Neuronal stem cell (in vitro differentiated cells): ENCODE measurements around the gene SERPINI1.
A peak's percentile ranks its signal among the peaks of the same experiment; 100 is the strongest.

Source experiments
- DNase-seq: peaks from one replicate; pipeline ENCODE4 v3.0.0-alpha.2; 2013; ENCODE audit warnings: low spot score
- H2AFZ ChIP-seq: one replicate; pipeline ENCODE4 v1.6.1; 2013; ENCODE audit warnings: mild to moderate bottlenecking, low read length, inconsistent platforms
- H2AK5ac ChIP-seq: 2 replicates; pipeline ENCODE4 v1.6.1; 2013; ENCODE audit warnings: low read depth, mild to moderate bottlenecking, inconsistent platforms, low read length, moderate library complexity, mixed read lengths
- H2BK120ac ChIP-seq: 2 replicates; pipeline ENCODE4 v1.6.1; 2013; ENCODE audit warnings: low read depth, mild to moderate bottlenecking, inconsistent platforms, low read length, moderate library complexity, mixed read lengths
- H2BK12ac ChIP-seq: one replicate; pipeline ENCODE4 v1.6.1; 2013; ENCODE audit warnings: low read length, inconsistent platforms
- H2BK15ac ChIP-seq: 2 replicates; pipeline ENCODE4 v1.6.1; 2013; ENCODE audit warnings: mild to moderate bottlenecking, low read length, inconsistent platforms, mixed read lengths
- H2BK5ac ChIP-seq: one replicate; pipeline ENCODE4 v1.6.1; 2013; ENCODE audit warnings: inconsistent platforms, mild to moderate bottlenecking, low read length, moderate library complexity
- H3K14ac ChIP-seq: one replicate; pipeline ENCODE4 v1.6.1; 2013; ENCODE audit warnings: low read length, inconsistent platforms
- H3K18ac ChIP-seq: 2 replicates; pipeline ENCODE4 v1.6.1; 2013; ENCODE audit warnings: low read length, inconsistent platforms
- H3K23ac ChIP-seq: 2 replicates; pipeline ENCODE4 v1.6.1; 2013; ENCODE audit warnings: low read depth, mild to moderate bottlenecking, mixed read lengths, low read length, inconsistent platforms; ENCODE audit not compliant: poor library complexity
- H3K27ac ChIP-seq: replicated peaks from 3 replicates; pipeline ENCODE4 v1.5.1; 2013; ENCODE audit warnings: low read length, inconsistent platforms
- H3K27me3 ChIP-seq, 3 experiments: 2 replicates each; pipeline ENCODE4 v1.6.1; 2013; ENCODE audit warnings: low read length in 3 of 3, mild to moderate bottlenecking in 2 of 3, inconsistent platforms in 1 of 3, low read depth in 1 of 3, mixed read lengths in 1 of 3, moderate library complexity in 1 of 3; ENCODE audit not compliant: control insufficient read depth in 3 of 3, insufficient read depth in 3 of 3
- H3K36me3 ChIP-seq, 2 donors: replicated peaks in 1 of 2; 2 replicates each; pipeline ENCODE4 v1.6.1; 2013; ENCODE audit warnings: low read length in 2 of 2; ENCODE audit not compliant: control insufficient read depth in 2 of 2, insufficient read depth in 2 of 2
- H3K4ac ChIP-seq: 2 replicates; pipeline ENCODE4 v1.6.1; 2013; ENCODE audit warnings: inconsistent platforms, mild to moderate bottlenecking, low read length, moderate library complexity
- H3K4me1 ChIP-seq, 2 donors: 1 replicate in 1 of 2; 2 replicates in 1 of 2; pipeline ENCODE4 v1.6.1; 2013; ENCODE audit warnings: low read length in 2 of 2, low read depth in 1 of 2; ENCODE audit not compliant: control insufficient read depth in 2 of 2, insufficient read depth in 1 of 2
- H3K4me2 ChIP-seq: one replicate; pipeline ENCODE4 v1.6.1; 2013; ENCODE audit warnings: mild to moderate bottlenecking, low read length, inconsistent platforms; ENCODE audit not compliant: insufficient read depth, poor library complexity, severe bottlenecking
- H3K4me3 ChIP-seq, 2 donors: 2 replicates each; pipeline ENCODE4 v1.5.1; 2013; ENCODE audit warnings: low read length in 2 of 2, mild to moderate bottlenecking in 2 of 2, inconsistent platforms in 1 of 2, moderate library complexity in 1 of 2
- H3K79me1 ChIP-seq: one replicate; pipeline ENCODE4 v1.6.1; 2013; ENCODE audit warnings: low read depth, mild to moderate bottlenecking, inconsistent platforms, low read length, moderate library complexity
- H3K9ac ChIP-seq: one replicate; pipeline ENCODE4 v1.6.1; 2013; ENCODE audit warnings: mild to moderate bottlenecking, low read depth, low read length, inconsistent platforms; ENCODE audit not compliant: poor library complexity
- H3K9me3 ChIP-seq, 2 donors: replicated peaks in 1 of 2; 2 replicates each; pipeline versions ENCODE3 to v1.6.1; 2013; ENCODE audit warnings: low read length in 2 of 2, mild to moderate bottlenecking in 2 of 2, inconsistent platforms in 1 of 2, low read depth in 1 of 2, mixed read lengths in 1 of 2, moderate library complexity in 1 of 2; ENCODE audit not compliant: control insufficient read depth in 2 of 2, insufficient read depth in 1 of 2
- H4K8ac ChIP-seq: one replicate; pipeline ENCODE4 v1.6.1; 2013; ENCODE audit warnings: low read depth, mild to moderate bottlenecking, inconsistent platforms, low read length, moderate library complexity
- H4K91ac ChIP-seq: one replicate; pipeline ENCODE4 v1.6.1; 2013; ENCODE audit warnings: low read length, low read depth, mild to moderate bottlenecking, inconsistent platforms; ENCODE audit not compliant: poor library complexity
- WGBS, 2 donors: extraction: QIAGEN DNeasy Blood & Tissue Kit; methylation state at CpG; one replicate each; pipeline ENCODE4 v1.1.7; 2013; ENCODE audit warnings: missing lambda C conversion rate in 2 of 2, mixed read lengths in 1 of 2; ENCODE audit not compliant: insufficient read length in 2 of 2, insufficient replicate concordance in 1 of 2; ENCODE audit errors: extremely low coverage in 2 of 2; 5-methylcytosine and 5-hydroxymethylcytosine counted together

SERPINI1 gene

DNA sequence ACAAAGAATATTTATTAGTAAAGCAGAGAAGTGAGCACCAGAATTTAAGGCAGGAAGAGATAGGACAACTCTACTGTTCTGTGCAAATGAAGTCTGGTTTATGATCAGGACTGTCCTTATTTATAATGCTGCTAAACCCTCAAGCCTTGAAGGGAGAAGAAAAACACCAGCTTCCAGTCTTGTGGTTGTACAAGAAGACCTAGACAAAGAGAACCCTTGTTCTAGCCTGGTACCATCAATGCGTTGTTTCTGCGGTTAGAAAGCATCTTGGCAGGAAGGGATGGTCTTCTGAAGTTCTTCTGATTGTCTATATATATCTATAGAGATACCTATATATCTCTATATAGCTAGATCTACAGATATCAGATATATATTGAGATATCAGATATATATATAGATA is 34.6 kb upstream of the SERPINI1 start:
- Histone ChIP-seq H3K23ac (no peak overlapping the region), H2AK5ac (no peak overlapping the region), H3K9me3 (peaks cover 0 to 8% of the 10 kb centered on the region in 2 donors), H2BK5ac (no peak overlapping the region), H2AFZ (no peak overlapping the region), H3K4me2 (no peak overlapping the region), H3K79me1 (no peaks in the 10 kb centered on the region), H3K4me3 (no peak overlapping the region), H3K36me3 (peaks cover 4 to 82% of the 10 kb centered on the region in 2 donors), H3K4me1 (no peaks in the 10 kb centered on the region), H2BK12ac (no peak overlapping the region), H3K27ac (no peak overlapping the region), H3K27me3 (no peaks in the 10 kb centered on the region), H4K8ac (no peak overlapping the region), H3K4ac (no peak overlapping the region), H4K91ac (no peak overlapping the region), H2BK120ac (no peak overlapping the region), H3K9ac (no peak overlapping the region), H2BK15ac (no peak overlapping the region), H3K18ac (no peak overlapping the region), H3K14ac (no peak overlapping the region)
- no CpG with 5 or more reads among the region's 2 CpGs for WGBS, 2 donors
- no peak for DNase-seq

DNA sequence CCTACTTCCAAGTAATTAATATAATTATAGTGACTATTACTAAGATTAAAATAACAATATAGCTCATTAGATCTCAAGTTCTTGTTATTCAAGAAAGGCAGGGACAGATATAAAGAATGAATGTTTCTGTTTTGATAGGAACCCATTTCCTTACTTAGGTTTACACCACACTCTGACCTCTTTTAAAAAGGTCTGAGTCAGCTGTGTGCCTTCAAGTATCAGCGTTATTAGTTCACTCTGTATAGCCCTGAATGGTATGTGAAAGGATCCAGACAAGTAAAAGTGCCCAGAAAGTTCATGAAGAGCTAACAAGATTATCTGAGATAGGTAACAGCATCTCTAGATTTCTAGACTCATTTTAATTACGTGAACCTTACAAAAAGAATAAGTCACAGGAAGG is 29.7 kb upstream of the SERPINI1 start:
- Histone ChIP-seq H2AK5ac (no peak overlapping the region), H3K9ac (no peak overlapping the region), H4K8ac (no peak overlapping the region), H3K14ac (no peak overlapping the region), H3K4me2 (no peak overlapping the region), H4K91ac (no peak overlapping the region), H2BK12ac (no peak overlapping the region), H2AFZ (no peak overlapping the region), H3K4me1 (no peaks in the 10 kb centered on the region), H3K36me3 (peaks cover 11 to 92% of the 10 kb centered on the region in 2 donors), H3K27ac (no peak overlapping the region), H2BK5ac (no peak overlapping the region), H3K27me3 (no peaks in the 10 kb centered on the region), H2BK15ac (no peak overlapping the region), H3K18ac (no peak overlapping the region), H3K9me3 (peaks cover 0 to 8% of the 10 kb centered on the region in 2 donors), H3K79me1 (no peaks in the 10 kb centered on the region), H2BK120ac (no peak overlapping the region), H3K4ac (no peak overlapping the region), H3K23ac (no peak overlapping the region), H3K4me3 (no peak overlapping the region)
- no peak for DNase-seq
- no CpG with 5 or more reads among the region's 2 CpGs for WGBS, 2 donors

DNA sequence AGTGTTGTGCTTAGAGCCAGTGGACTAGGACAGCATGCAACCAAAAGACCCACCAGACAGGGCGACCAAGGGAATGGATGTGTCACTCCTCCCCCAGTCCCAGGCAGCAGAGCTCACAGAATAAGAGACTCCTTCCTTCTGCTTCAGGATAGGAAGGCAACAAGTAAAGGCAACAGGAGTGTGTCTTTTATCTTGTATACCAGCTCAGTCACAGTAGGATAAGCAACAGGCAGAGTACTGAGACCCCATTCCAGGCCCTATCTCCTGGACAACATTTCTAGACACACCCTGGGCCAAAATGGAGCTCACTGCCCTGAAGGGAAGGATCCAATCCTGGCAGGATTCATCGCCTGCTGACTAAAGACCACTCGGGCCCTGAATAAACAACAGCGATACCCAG is 25.8 kb upstream of the SERPINI1 start:
- Histone ChIP-seq H3K9ac (no peak overlapping the region), H3K79me1 (no peaks in the 10 kb centered on the region), H2BK15ac (no peak overlapping the region), H3K4me2 (no peak overlapping the region), H3K9me3 (peaks cover 0 to 24% of the 10 kb centered on the region in 2 donors), H3K4me1 (no peaks in the 10 kb centered on the region), H4K8ac (no peak overlapping the region), H4K91ac (no peak overlapping the region), H2AFZ (no peak overlapping the region), H3K23ac (no peak overlapping the region), H2AK5ac (no peak overlapping the region), H3K4ac (no peak overlapping the region), H3K27ac (no peak overlapping the region), H3K14ac (no peak overlapping the region), H3K18ac (no peak overlapping the region), H2BK120ac (no peak overlapping the region), H3K4me3 (peak overlapping the region in 1 of 2 donors; percentile 40), H2BK5ac (no peak overlapping the region), H3K36me3 (peaks cover 6 to 71% of the 10 kb centered on the region in 2 donors), H2BK12ac (no peak overlapping the region), H3K27me3 (no peaks in the 10 kb centered on the region)
- WGBS, 2 donors: no CpG with 5 or more reads among the region's 4 CpGs
- no peak for DNase-seq

DNA sequence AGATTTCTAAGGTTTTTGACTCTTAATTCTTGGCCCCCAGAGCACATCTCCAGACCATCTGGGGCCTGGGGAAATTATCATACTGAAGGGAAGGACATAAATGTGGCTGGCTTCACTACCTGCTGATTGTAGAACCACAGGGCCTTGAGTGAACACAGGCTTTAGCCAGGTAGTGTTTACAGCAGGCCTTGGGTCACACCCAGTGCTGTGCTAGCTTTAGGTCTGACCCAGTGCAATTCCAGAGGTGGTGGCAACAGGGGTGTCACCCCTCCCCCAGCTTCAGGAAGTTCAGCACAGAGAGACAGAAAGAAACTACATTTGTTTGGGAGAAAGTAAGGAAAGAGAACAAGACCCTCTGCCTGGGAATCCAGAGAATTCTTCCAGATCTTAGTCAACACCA is 25.0 kb upstream of the SERPINI1 start:
- Histone ChIP-seq H2BK5ac (no peak overlapping the region), H3K4me2 (no peak overlapping the region), H3K27ac (no peak overlapping the region), H2AK5ac (no peak overlapping the region), H3K18ac (no peak overlapping the region), H2AFZ (no peak overlapping the region), H2BK15ac (no peak overlapping the region), H2BK120ac (no peak overlapping the region), H3K4me1 (no peaks in the 10 kb centered on the region), H3K79me1 (no peaks in the 10 kb centered on the region), H3K9me3 (peaks cover 0 to 30% of the 10 kb centered on the region in 2 donors), H3K4ac (no peak overlapping the region), H4K8ac (no peak overlapping the region), H3K9ac (no peak overlapping the region), H3K14ac (no peak overlapping the region), H2BK12ac (no peak overlapping the region), H4K91ac (no peak overlapping the region), H3K27me3 (no peaks in the 10 kb centered on the region), H3K23ac (no peak overlapping the region), H3K36me3 (peaks cover 6 to 74% of the 10 kb centered on the region in 2 donors), H3K4me3 (no peak overlapping the region)
- DNase-seq: no peak
